B cell (primary cell): ENCODE data around the gene SEMA4D. TPM values are rescaled to one million over a fixed set of nuclear protein-coding genes. Genes with fewer than 3 reads are reported as not detected.

Experiments
- ATAC-seq: fragments of 200-7000 bp; cut with Tn5 transposase; one replicate; pipeline ENCODE4 v1.10.0; 2021; ENCODE audit warnings: low read depth, mild to moderate bottlenecking, moderate number of reproducible peaks, moderate library complexity
- CTCF ChIA-PET: fragments of 350-600 bp; sonication (Branson Sonifier 250); formaldehyde crosslinking; loops from one replicate; lab custom pipeline; 2021; ENCODE audit warnings: antibody characterized with exemption, inconsistent platforms; lab: Charles Lee
- POLR2A ChIA-PET: fragments of 350-600 bp; sonication (Branson Sonifier 250); formaldehyde crosslinking; loops from one replicate; lab custom pipeline; 2021; ENCODE audit warnings: antibody characterized with exemption; lab: Charles Lee
- DNase-seq: peaks from one replicate; pipeline ENCODE4 v3.0.0; 2013
- H2AFZ ChIP-seq: 2 replicates; pipeline ENCODE4 v1.6.1; 2012; ENCODE audit warnings: mild to moderate bottlenecking, low read depth, low read length; ENCODE audit not compliant: insufficient read depth, poor library complexity, severe bottlenecking
- H3K27ac ChIP-seq, 2 donors: 1 replicate in 1 of 2; 2 replicates in 1 of 2; pipeline ENCODE4 v1.5.1; 2012 to 2013; ENCODE audit warnings: low read length in 2 of 2, mild to moderate bottlenecking in 2 of 2, moderate library complexity in 1 of 2
- H3K27me3 ChIP-seq, 4 experiments: fragments of 200-600 bp in 1 of 4; sonication (generic) in 1 of 4; replicated peaks in 1 of 4; 1 replicate in 2 of 4; 2 replicates in 2 of 4; pipeline versions ENCODE4 v1.6.1 to v1.7.0; 2013 to 2016; ENCODE audit warnings: low read length in 3 of 4, mild to moderate bottlenecking in 2 of 4, mixed read lengths in 1 of 4, moderate library complexity in 1 of 4; ENCODE audit not compliant: insufficient read depth in 4 of 4, control insufficient read depth in 3 of 4; ENCODE audit errors: control extremely low read depth in 1 of 4
- H3K36me3 ChIP-seq, 2 experiments: replicated peaks in 1 of 2; 1 replicate in 1 of 2; 2 replicates in 1 of 2; pipeline versions ENCODE4 v1.6.1 to v1.7.1; 2013; ENCODE audit warnings: low read length in 1 of 2; ENCODE audit not compliant: insufficient read depth in 2 of 2, control insufficient read depth in 1 of 2; ENCODE audit errors: control extremely low read depth in 1 of 2, extremely low read depth in 1 of 2
- H3K4me1 ChIP-seq, 2 donors: fragments of 200-600 bp in 1 of 2; sonication (generic) in 1 of 2; 1 replicate in 1 of 2; 2 replicates in 1 of 2; pipeline versions ENCODE4 v1.5.1 to v1.6.1; 2013 to 2017; ENCODE audit warnings: low read length in 2 of 2; ENCODE audit not compliant: control insufficient read depth in 2 of 2, insufficient read depth in 2 of 2
- H3K4me2 ChIP-seq: replicated peaks from 2 replicates; pipeline ENCODE3; 2012; ENCODE audit warnings: mild to moderate bottlenecking, low read depth, low read length; ENCODE audit not compliant: poor library complexity, severe bottlenecking
- H3K4me3 ChIP-seq, 5 experiments: fragments of 200-600 bp in 1 of 5; sonication (generic) in 1 of 5; 1 replicate in 3 of 5; 2 replicates in 2 of 5; pipeline versions ENCODE4 v1.5.1 to v1.7.0; 2011 to 2016; ENCODE audit warnings: low read length in 4 of 5, mild to moderate bottlenecking in 4 of 5, low read depth in 2 of 5, control low read depth in 1 of 5, moderate library complexity in 1 of 5; ENCODE audit not compliant: insufficient read depth in 1 of 5; ENCODE audit errors: control extremely low read depth in 1 of 5, extremely low read depth in 1 of 5
- H3K79me2 ChIP-seq: fragments of 200-600 bp; sonication (generic); one replicate; pipeline ENCODE4 v1.6.0; 2016; ENCODE audit warnings: low read length; ENCODE audit not compliant: control insufficient read depth, insufficient read depth
- H3K9ac ChIP-seq: fragments of 200-600 bp; sonication (generic); 2 replicates; pipeline ENCODE4 v1.6.1; 2017; ENCODE audit warnings: mild to moderate bottlenecking, low read length, moderate library complexity
- H3K9me3 ChIP-seq, 3 donors: one replicate each; pipeline versions ENCODE4 v1.6.1 to v1.7.1; 2013; ENCODE audit warnings: low read length in 2 of 3; ENCODE audit not compliant: control insufficient read depth in 2 of 3, insufficient read depth in 1 of 3; ENCODE audit errors: control extremely low read depth in 1 of 3
- H4K20me1 ChIP-seq: 2 replicates; pipeline ENCODE4 v1.6.0; 2012; ENCODE audit warnings: mild to moderate bottlenecking, low read length; ENCODE audit not compliant: insufficient read depth, control insufficient read depth, poor library complexity, severe bottlenecking
- H3K27ac Mint-ChIP-seq: one replicate; pipeline ENCODE4 v1.8.0; 2021; ENCODE audit warnings: mixed read lengths
- H3K27me3 Mint-ChIP-seq: one replicate; pipeline ENCODE4 v1.8.0; 2021; ENCODE audit warnings: mixed read lengths
- H3K4me1 Mint-ChIP-seq: one replicate; pipeline ENCODE4 v1.8.0; 2021; ENCODE audit warnings: mixed read lengths
- H3K4me3 Mint-ChIP-seq: one replicate; pipeline ENCODE4 v1.8.0; 2021; ENCODE audit warnings: mixed read lengths
- H3K9me3 Mint-ChIP-seq: one replicate; pipeline ENCODE4 v1.8.0; 2022; ENCODE audit warnings: mixed read lengths; ENCODE audit not compliant: insufficient read depth
- CTCF ChIP-seq: fragments of 200-600 bp; IDR thresholded peaks from one replicate; pipeline ENCODE4 v1.8.0; 2022; ENCODE audit warnings: antibody characterized with exemption, mild to moderate bottlenecking
- EZH2 ChIP-seq: IDR thresholded peaks from 2 replicates; pipeline ENCODE4 v1.6.1; 2012; ENCODE audit warnings: borderline replicate concordance, low read depth, mild to moderate bottlenecking, moderate library complexity, low read length; ENCODE audit not compliant: insufficient read depth, poor library complexity, severe bottlenecking
- WGBS: methylation state at CpG from one replicate; pipeline ENCODE4 v1.1.5; 2013; ENCODE audit warnings: missing lambda C conversion rate; ENCODE audit not compliant: insufficient coverage; 5-methylcytosine and 5-hydroxymethylcytosine counted together
- intact Hi-C: fragments of 100-400 bp; cut with micrococcal nuclease; formaldehyde crosslinking; loops from one replicate; pipeline ENCODE4 v1.10.0; 2022
- polyA plus RNA-seq: library from polyadenylated mRNA; depleted of rRNA; stranded (reverse); fragments of >200 nt; gene quantifications from 2 replicates; pipeline ENCODE4 v1.2.3, GENCODE V29; 2012
- total RNA-seq, 2 donors: library from RNA; stranded (reverse); fragments of 120-200 nt in 1 of 2; gene quantifications; 1 replicate in 1 of 2; 2 replicates in 1 of 2; pipeline versions ENCODE4 v1.2.3 to v1.2.4, GENCODE V29; 2013 to 2022

The SEMA4D gene
- total and polyA plus RNA-seq, 2 donors (not counting 1 experiment from before 2014, with no cell fraction given): 53.6 to 231 TPM

DNA sequence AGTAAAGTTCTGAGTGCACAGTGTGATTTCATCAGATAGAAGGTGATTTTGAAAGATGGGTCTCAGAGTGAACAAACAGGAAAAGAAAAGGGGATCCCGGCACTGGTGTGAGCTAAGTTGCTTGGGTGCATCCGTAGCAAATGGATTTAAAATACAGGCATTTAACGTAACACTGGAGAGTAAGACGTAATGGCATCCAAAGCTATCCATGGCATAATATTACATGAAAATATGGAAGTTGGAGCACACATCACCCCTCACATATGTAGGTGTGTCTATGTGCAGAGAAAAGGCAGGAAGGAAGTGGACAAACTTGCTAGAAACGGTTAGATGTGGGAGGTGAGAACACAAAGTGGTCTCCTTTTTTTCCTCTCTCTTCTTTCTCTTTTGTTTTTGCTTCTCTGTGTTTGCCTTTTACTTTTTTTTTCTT, 38.2 kb upstream of the SEMA4D start:
- Histone ChIP-seq H2AFZ (peak overlapping the region; percentile 31), H3K9me3 (no peaks in the 10 kb centered on the region), H3K27me3 (no peaks in the 10 kb centered on the region), H4K20me1 (no peaks in the 10 kb centered on the region), H3K36me3 (no peaks in the 10 kb centered on the region), H3K9ac (no peak overlapping the region), H3K4me3 (peak overlapping the region in 1 of 5 experiments; percentile 12), H3K4me2 (peak overlapping the region; percentile 50), H3K27ac (no peak overlapping the region), H3K79me2 (peaks cover 8% of the 10 kb centered on the region), H3K4me1 (peaks cover 23 to 30% of the 10 kb centered on the region in 2 donors)
- peak overlapping the region; percentile 70 for H3K4me3 Mint-ChIP-seq
- H3K27me3 Mint-ChIP-seq: no peaks in the 10 kb centered on the region
- TF ChIP-seq EZH2 (no peak), CTCF (no peak)
- peaks cover 27% of the 10 kb centered on the region for H3K4me1 Mint-ChIP-seq
- DNase-seq (no peak), ATAC-seq (peak; percentile 17)
- POLR2A ChIA-PET: no interaction called here
- 20% methylated on average over 1 of the region's 5 CpGs for WGBS
- CTCF ChIA-PET: interaction anchor here (1.8 to 7.5 kb wide), 2 partner anchors 13 to 106 kb away, joined by 7 to 44 read pairs; no protein-coding TSS in a partner anchor
- H3K27ac Mint-ChIP-seq: peak overlapping the region; percentile 68
- intact Hi-C loops: loop anchor here (2.0 kb wide), 1 partner anchor 13 kb away; no protein-coding TSS in a partner anchor
- no peaks in the 10 kb centered on the region for H3K9me3 Mint-ChIP-seq

GRCh38 chr9:89535461-89535860, 37.5 kb upstream of the SEMA4D start:
- intact Hi-C loops: no loop called here
- Histone ChIP-seq H3K27ac (no peak overlapping the region), H3K9ac (no peak overlapping the region), H3K4me3 (no peak overlapping the region), H3K79me2 (peaks cover 8% of the 10 kb centered on the region), H3K27me3 (no peaks in the 10 kb centered on the region), H3K4me1 (peaks cover 19 to 25% of the 10 kb centered on the region in 2 donors), H2AFZ (no peak overlapping the region), H3K9me3 (no peaks in the 10 kb centered on the region), H4K20me1 (no peaks in the 10 kb centered on the region), H3K36me3 (no peaks in the 10 kb centered on the region), H3K4me2 (peak overlapping the region; percentile 50)
- ChIA-PET POLR2A (no interaction called here), CTCF (interaction anchor here (1.8 to 7.5 kb wide), 2 partner anchors 13 to 106 kb away, joined by 7 to 44 read pairs; no protein-coding TSS in a partner anchor)
- Mint-ChIP-seq H3K27me3 (no peaks in the 10 kb centered on the region), H3K4me1 (peaks cover 22% of the 10 kb centered on the region), H3K27ac (no peak overlapping the region), H3K4me3 (no peak overlapping the region), H3K9me3 (no peaks in the 10 kb centered on the region)
- ATAC-seq: no peak
- WGBS: 88% methylated on average over 3 of the region's 3 CpGs
- no peak for DNase-seq
- TF ChIP-seq CTCF (no peak), EZH2 (no peak)
